ENCODE measurements around the gene C6orf58.

Gene C6orf58

GRCh38 chr6:127566119-127566518 is 10.9 kb upstream of the C6orf58 start:
- no peaks in the 10 kb centered on the region for H3K27me3 ChIP-seq (replicated peaks)
- DNase-seq = no peak
- in situ Hi-C loops (cut with HindIII; ENCODE audit: low pct_ligation_motif_present, low sequenced_read_pairs) = no loop called here
- H3K4me3 ChIP-seq (ENCODE audit: low read depth, low read length) = no peak overlapping the region
- H3K27ac ChIP-seq = no peak overlapping the region
- H3K36me3 ChIP-seq (replicated peaks) = no peaks in the 10 kb centered on the region
- TF ChIP-seq, protein P1, sequence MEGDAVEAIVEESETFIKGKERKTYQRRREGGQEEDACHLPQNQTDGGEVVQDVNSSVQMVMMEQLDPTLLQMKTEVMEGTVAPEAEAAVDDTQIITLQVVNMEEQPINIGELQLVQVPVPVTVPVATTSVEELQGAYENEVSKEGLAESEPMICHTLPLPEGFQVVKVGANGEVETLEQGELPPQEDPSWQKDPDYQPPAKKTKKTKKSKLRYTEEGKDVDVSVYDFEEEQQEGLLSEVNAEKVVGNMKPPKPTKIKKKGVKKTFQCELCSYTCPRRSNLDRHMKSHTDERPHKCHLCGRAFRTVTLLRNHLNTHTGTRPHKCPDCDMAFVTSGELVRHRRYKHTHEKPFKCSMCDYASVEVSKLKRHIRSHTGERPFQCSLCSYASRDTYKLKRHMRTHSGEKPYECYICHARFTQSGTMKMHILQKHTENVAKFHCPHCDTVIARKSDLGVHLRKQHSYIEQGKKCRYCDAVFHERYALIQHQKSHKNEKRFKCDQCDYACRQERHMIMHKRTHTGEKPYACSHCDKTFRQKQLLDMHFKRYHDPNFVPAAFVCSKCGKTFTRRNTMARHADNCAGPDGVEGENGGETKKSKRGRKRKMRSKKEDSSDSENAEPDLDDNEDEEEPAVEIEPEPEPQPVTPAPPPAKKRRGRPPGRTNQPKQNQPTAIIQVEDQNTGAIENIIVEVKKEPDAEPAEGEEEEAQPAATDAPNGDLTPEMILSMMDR (IDR thresholded peaks at IDR 0.05; ENCODE audit: low read depth, low read length, missing control alignments) = no peak

DNA sequence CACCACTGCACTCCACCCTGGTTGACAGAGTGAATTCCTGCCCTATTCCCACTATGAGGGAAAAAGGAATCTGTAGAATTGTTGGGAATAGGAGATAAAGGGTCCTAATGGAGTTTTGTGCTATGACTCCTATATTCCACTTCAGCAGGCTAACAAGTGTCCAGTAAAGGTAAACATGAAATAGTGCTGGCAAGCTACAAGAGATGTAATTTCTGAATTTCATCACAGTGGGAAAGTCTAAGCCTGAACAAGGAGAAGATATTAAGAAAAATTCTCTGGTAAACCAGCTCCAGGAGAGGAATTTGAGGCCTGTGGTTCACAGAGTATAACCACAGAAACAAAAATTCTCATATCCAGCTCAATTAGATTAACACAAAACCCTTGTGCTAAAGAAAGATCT is 10.3 kb upstream of the C6orf58 start:
- H3K4me3 ChIP-seq (ENCODE audit: low read depth, low read length) = no peak overlapping the region
- TF ChIP-seq, protein P1 (IDR thresholded peaks at IDR 0.05; ENCODE audit: low read depth, low read length, missing control alignments) = no peak
- no peaks in the 10 kb centered on the region for H3K27me3 ChIP-seq (replicated peaks)
- in situ Hi-C loops (cut with HindIII; ENCODE audit: low pct_ligation_motif_present, low sequenced_read_pairs) = no loop called here
- no peak overlapping the region for H3K27ac ChIP-seq
- H3K36me3 ChIP-seq (replicated peaks) = no peaks in the 10 kb centered on the region
- DNase-seq = no peak

DNA sequence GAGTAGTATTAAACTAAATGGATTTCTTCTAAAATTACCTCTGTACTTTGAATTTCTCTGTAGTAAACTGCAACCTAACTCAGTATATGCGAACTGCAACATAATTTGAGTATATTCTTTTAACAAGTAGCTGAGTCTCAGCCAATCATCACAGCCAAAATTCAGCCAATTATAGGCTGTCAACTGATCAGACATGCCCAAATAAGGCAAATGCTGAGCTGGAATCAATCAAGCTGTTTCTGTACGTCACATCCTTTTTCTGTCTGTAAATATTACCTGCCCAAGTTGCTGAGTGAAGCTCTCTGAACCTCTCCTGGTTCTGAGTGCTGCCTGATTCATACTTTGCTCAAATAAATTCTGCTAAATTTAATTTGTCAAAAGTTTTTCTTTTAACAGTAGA is 9.5 kb upstream of the C6orf58 start:
- no peaks in the 10 kb centered on the region for H3K36me3 ChIP-seq (replicated peaks)
- TF ChIP-seq, protein P1 (IDR thresholded peaks at IDR 0.05; ENCODE audit: low read depth, low read length, missing control alignments) = no peak
- DNase-seq = no peak
- no peaks in the 10 kb centered on the region for H3K27me3 ChIP-seq (replicated peaks)
- no peak overlapping the region for H3K27ac ChIP-seq
- in situ Hi-C loops (cut with HindIII; ENCODE audit: low pct_ligation_motif_present, low sequenced_read_pairs) = no loop called here
- no peak overlapping the region for H3K4me3 ChIP-seq (ENCODE audit: low read depth, low read length)

DNA sequence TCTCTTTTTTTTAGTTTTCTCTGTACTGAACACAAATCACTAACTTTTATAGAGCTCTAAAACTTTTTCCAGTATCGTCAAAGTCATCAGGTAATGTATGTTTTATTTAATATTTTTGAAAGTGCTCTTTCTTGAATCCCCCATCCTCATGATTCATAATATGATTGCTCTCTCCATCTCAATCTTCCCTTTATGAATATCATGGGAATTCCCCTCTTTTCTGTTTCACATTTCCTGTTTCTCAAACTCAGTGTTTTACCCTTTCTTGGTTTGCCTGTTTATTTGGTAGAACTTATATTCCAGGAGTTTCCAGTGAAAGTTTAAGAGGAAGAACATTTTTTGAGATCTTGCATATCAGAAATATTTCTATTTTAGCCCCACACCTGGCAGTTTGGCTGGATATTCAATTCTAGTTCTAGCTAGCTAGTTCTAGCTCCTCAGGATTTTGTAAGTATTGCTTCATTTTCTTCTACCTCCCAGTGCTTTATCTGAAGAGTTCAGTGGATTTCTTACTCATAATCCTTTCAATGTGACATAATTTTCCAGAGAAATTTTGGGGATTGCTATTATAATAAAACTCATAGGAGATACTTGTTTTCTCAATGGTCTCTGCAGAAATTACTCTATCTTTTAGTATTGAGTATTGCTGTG is 6.1 kb upstream of the C6orf58 start:
- Histone ChIP-seq H3K27me3 (replicated peaks) (no peaks in the 10 kb centered on the region), H3K4me3 (ENCODE audit: low read depth, low read length) (no peak overlapping the region), H3K36me3 (replicated peaks) (no peaks in the 10 kb centered on the region), H3K27ac (peak overlapping the region; percentile 42)
- TF ChIP-seq, protein P1 (IDR thresholded peaks at IDR 0.05; ENCODE audit: low read depth, low read length, missing control alignments) = no peak
- DNase-seq = no peak
- in situ Hi-C loops (cut with HindIII; ENCODE audit: low pct_ligation_motif_present, low sequenced_read_pairs) = no loop called here

DNA sequence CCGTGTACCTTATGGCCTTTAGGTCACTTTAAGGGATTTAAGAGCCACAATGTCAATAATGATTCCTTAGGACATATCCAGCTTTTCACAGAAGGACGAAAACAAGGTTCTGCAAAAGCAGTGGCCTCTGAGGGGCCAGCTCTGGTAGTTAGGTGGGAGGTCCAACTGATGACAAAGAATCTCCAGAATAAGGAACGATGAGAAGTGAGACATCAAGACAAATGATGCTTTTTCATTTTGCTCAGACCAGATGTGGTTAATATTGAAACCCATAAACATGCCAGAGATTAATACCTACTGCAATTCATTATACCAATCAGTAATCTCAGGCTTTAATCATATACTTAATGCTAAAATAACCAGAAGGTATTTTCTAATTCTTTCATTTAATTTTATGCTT is 1.9 kb downstream of the C6orf58 start:
- TF ChIP-seq, protein P1 (IDR thresholded peaks at IDR 0.05; ENCODE audit: low read depth, low read length, missing control alignments) = no peak
- in situ Hi-C loops (cut with HindIII; ENCODE audit: low pct_ligation_motif_present, low sequenced_read_pairs) = no loop called here
- Histone ChIP-seq H3K36me3 (replicated peaks) (no peaks in the 10 kb centered on the region), H3K27ac (no peak overlapping the region), H3K4me3 (ENCODE audit: low read depth, low read length) (no peak overlapping the region), H3K27me3 (replicated peaks) (no peaks in the 10 kb centered on the region)
- no peak for DNase-seq

GRCh38 chr6:127581576-127581975 is 4.6 kb downstream of the C6orf58 start:
- in situ Hi-C loops (cut with HindIII; ENCODE audit: low pct_ligation_motif_present, low sequenced_read_pairs) = no loop called here

More at GRCh38 chr6:127581576-127581975, 4.6 kb downstream of the C6orf58 start:
- Histone ChIP-seq H3K27ac (no peak overlapping the region), H3K36me3 (replicated peaks) (no peaks in the 10 kb centered on the region), H3K4me3 (ENCODE audit: low read depth, low read length) (no peak overlapping the region), H3K27me3 (replicated peaks) (no peaks in the 10 kb centered on the region)
- TF ChIP-seq, protein P1 (IDR thresholded peaks at IDR 0.05; ENCODE audit: low read depth, low read length, missing control alignments) = no peak
- DNase-seq = no peak

Measured in brain microvascular endothelial cell (primary cell).